Measurements from ENCODE around the gene ZSCAN18.

Gene ZSCAN18

DNA sequence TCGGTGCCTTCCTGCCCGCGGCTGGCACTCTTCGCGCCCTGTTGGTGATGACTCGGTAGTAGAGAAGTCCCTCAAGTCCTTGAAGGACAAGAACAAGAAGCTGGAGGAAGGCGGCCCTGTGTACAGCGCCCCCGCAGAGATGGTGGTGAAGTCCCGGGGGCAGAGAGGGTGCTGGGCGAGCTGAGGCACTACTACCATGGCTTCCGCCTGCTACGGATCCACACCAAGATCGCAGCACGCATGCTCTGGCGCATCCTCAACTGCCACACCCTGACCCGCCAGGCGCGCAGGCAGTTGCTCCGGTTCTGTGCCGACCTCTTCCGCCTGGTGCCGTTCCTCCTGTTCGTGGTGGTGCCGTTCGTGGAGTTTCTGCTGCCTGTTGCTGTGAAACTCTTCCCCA, 53.1 kb downstream of the ZSCAN18 start:
- TF ChIP-seq, protein P1, sequence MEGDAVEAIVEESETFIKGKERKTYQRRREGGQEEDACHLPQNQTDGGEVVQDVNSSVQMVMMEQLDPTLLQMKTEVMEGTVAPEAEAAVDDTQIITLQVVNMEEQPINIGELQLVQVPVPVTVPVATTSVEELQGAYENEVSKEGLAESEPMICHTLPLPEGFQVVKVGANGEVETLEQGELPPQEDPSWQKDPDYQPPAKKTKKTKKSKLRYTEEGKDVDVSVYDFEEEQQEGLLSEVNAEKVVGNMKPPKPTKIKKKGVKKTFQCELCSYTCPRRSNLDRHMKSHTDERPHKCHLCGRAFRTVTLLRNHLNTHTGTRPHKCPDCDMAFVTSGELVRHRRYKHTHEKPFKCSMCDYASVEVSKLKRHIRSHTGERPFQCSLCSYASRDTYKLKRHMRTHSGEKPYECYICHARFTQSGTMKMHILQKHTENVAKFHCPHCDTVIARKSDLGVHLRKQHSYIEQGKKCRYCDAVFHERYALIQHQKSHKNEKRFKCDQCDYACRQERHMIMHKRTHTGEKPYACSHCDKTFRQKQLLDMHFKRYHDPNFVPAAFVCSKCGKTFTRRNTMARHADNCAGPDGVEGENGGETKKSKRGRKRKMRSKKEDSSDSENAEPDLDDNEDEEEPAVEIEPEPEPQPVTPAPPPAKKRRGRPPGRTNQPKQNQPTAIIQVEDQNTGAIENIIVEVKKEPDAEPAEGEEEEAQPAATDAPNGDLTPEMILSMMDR (IDR thresholded peaks at IDR 0.05; ENCODE audit: insufficient read depth, low read depth, low read length, missing control alignments): no peak
- DNase-seq (ENCODE audit: low read depth): no peak
- H3K4me3 ChIP-seq (ENCODE audit: low read length): no peak overlapping the region

DNA sequence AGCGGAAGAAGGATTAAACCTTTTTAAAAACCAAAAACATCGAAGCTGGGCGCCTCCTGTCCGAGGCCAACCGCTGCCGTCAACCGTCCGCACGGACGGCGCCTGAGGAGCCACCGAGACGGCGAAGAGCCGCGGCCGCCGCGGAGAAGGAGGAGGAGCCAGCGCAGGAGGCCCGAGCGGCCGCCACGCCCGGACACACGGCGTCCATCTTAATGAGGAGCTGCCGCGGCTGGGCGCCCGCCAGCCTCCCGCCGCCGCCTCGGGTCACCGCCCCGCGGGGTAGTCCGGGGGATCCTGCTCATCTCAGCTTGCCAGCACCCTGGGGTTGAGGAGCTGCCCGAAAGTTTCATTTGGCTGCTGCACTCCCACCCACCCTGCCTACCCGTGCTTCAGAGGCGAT, 53.6 kb downstream of the ZSCAN18 start:
- no peak overlapping the region for H3K4me3 ChIP-seq (ENCODE audit: low read length)
- TF ChIP-seq, protein P1 (IDR thresholded peaks at IDR 0.05; ENCODE audit: insufficient read depth, low read depth, low read length, missing control alignments): no peak
- DNase-seq (ENCODE audit: low read depth): no peak

DNA sequence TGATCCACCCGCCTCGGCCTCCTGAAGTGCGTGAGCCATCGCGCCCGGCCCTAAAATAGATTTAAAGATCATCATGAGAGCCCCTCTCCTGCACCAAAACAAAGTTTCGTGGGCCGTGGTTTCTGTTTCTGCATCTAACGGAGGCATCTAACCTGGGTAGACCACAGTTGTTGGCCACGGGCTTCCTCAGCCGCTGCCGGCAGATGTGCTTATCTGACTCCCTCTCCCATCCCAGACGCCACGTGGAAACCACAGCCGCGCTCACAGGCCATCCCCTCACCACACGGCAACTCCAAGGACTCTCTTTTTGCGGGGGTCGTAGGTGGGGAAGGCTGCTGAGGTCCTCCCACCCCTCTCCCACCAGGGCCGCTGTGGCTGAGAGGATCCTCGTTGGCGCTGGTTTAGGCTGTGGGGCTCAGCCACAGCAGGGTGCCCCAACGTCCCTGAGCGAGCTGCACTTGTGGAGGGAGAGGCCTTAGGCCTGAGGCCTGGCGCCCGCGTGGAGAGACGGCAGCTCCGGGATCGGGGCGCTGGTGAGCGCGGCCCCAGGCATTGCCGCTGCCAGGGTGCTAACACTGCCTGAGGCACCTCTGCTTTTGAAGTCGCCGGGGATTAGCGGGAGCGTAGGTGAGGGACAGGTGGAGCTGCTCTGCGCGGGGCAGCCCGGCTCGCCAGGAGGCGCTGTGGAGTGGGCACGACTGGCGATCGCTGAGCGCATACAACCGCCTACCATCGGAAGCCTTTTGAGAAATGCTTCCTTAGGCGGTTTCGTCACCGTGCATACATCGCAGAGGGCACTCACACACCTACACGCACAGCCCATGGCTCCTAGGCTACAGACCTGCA, 55.3 kb downstream of the ZSCAN18 start:
- no peak overlapping the region for H3K4me3 ChIP-seq (ENCODE audit: low read length)
- no peak for DNase-seq (ENCODE audit: low read depth)
- TF ChIP-seq, protein P1 (IDR thresholded peaks at IDR 0.05; ENCODE audit: insufficient read depth, low read depth, low read length, missing control alignments): no peak

DNA sequence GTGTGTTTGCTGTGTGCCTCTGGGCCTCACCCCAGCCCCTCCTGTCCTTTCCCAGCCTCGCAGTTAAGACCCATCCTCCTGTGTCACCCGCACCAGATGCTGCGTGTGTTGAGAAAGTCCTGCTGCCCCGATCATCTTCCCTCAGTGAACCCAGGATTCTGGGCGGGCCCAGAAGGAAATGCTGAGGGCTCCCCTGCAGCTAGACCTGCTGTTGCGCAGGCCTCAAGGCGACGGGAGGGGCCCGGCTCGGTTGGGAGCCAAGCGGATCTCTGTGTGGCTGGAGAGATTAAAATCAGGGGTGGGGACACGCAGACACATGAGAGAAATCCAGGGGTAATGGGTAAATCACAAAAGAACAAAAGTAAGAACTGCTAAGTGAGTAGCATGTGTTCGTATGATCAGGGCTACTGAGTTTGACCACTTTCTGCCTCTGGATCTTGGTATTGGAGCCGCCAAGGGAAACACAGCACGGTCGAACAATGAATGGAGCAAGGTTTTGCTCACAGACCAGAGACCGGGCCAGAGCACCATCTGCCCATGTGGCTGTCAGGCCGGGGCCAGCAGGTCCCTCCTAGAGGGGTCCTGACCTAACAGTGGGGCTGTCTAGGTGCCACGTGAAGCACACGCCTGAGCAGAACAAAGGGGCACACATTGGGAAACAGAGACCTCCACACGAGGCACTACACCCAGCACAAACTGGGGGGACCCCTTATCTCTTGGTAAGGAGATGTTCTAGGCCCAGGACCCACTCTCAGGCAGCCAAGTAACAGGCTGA, 57.1 kb downstream of the ZSCAN18 start:
- no peak for DNase-seq (ENCODE audit: low read depth)
- TF ChIP-seq, protein P1 (IDR thresholded peaks at IDR 0.05; ENCODE audit: insufficient read depth, low read depth, low read length, missing control alignments): no peak

DNA sequence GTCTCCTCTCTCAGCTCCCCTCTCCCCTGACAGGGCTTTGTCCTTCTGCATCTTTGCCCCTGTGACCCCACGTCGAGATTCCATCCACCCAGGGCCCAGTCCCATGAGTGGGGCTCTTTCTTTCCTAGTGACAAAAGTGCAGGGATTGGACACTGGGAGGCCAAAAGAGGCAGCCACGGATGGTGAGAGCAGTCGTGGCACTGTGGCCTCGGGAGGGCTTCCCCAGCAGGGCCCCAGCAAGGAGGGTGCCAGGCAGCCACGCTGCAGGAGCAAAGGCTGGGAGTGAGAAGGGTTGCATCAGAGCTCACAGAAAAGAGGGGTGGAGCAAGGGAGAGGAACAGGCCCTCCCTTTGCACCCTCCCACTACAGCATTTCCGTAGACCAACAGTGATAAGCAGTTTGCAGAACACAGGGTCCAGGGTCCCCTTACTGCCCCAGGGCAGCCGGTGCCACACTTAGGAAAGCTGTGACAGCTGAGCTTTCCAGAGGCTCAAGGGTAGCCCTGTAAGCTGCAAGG, 59.3 kb downstream of the ZSCAN18 start:
- DNase-seq (ENCODE audit: low read depth): no peak
- TF ChIP-seq, protein P1 (IDR thresholded peaks at IDR 0.05; ENCODE audit: insufficient read depth, low read depth, low read length, missing control alignments): no peak
- no peak overlapping the region for H3K4me3 ChIP-seq (ENCODE audit: low read length)

More for the DNA sequence above, 57.1 kb downstream of the ZSCAN18 start:
- no peak overlapping the region for H3K4me3 ChIP-seq (ENCODE audit: low read length)

DNA sequence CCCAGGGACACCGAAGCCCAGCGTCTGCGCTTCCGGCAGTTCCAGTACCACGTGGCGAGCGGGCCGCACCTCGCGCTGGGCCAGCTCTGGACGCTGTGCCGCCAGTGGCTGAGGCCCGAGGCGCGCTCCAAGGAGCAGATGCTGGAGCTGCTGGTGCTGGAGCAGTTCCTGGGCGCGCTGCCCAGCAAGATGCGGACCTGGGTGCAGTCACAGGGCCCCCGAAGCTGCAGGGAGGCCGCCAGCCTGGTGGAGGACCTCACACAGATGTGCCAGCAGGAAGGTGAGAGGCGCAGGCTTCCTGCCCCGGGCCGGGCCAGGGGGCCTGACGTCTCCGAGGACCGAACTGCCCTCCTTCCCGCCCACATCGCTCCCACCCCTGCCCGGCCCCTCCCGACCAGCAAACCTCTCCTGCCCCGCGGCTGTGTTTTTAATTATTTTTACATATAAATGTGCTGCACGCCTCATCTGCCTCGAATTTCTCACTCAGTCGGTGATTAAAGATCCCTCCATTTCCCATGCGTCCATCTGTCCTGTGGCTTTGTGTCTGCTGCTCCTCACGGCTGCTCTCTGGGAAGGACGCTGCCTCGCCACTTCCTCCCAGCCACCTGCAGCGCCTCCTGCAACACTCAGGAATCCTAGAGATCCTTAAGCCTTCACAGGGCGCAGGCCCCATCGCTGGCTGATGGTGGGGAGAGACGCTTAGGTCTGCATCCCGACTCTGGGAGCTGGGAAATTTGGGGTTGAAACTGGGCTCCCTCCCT, 59.9 kb downstream of the ZSCAN18 start:
- DNase-seq (ENCODE audit: low read depth): no peak
- TF ChIP-seq, protein P1 (IDR thresholded peaks at IDR 0.05; ENCODE audit: insufficient read depth, low read depth, low read length, missing control alignments): no peak
- no peak overlapping the region for H3K4me3 ChIP-seq (ENCODE audit: low read length)

Measured in epithelial cell of esophagus (primary cell).